ENCODE results near the gene GPC1.

GPC1 gene

DNA sequence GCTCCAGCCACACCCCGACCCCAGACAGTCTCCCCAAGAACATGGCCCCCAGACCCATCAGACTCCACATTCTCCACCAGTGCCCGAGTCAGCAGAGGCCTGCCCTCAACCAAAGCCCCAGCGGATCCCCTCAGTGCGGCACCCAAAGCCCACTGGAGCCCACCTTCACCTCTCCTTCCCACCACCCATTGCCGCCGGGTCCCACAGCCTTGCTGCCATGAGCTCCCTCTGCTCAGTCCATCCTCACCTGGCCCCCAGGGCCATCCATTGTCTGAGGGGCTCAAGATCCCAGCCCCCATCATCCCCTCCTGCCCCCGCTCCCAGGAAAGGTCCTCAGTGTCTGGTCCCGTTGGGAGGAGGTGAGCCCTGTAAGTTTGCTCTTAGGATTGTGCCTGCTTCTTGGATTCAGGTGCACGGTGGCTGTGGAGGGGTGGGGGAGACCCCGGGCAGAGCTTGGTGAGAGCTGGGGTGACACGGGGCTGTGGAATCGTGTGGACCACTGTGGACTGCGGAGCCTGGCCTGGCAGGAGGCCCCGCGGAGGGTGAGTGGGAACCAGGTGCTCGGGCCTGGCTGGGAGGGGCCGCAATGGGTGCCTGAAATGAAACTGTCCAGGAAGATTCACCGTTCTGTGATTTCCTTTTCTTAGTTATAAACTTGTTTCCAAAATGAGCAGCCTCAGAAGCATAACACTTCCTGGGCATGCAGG, 32.7 kb upstream of the GPC1 start:
- ATAC-seq: no peak
- no peaks in the 10 kb centered on the region for H3K36me3 Mint-ChIP-seq
- no peaks in the 10 kb centered on the region for H3K9me3 Mint-ChIP-seq
- no peak overlapping the region for H3K4me3 Mint-ChIP-seq
- no peaks in the 10 kb centered on the region for H3K4me1 Mint-ChIP-seq
- peaks cover 63% of the 10 kb centered on the region for H3K27me3 Mint-ChIP-seq
- no peak overlapping the region for H3K27ac Mint-ChIP-seq

DNA sequence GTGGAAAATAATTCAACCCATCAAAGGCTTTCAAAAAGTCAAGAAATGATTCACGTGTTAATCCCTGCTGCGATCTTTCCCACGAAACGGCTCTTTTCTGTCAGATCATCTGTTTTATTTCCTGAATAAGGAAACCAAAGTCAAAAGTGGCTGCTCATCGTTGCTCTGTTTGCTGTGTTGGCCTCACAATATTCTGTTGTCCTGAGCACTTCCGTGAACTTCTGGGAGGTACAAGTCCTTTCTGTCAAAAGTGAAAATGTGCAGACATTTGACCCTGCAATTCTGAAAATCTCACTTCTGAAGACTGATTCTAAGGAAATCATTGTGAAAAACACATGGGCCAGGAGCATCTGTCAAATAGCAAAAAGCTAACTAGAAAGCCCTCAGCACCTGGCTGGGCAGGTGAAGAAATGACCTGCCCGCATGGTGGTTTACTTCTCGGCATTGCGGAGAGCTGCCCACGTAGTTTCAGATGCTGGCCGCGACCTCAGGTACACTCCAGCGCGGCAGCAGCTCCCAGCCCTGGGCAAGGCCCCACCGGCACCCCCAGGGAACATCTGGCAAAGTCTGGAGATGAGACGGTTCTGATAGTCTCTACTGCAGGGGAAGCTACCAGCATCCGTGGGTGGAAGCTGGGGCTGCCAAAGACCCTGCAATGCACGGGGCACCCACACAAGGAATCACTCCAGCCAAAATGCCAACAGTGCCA, 31.9 kb upstream of the GPC1 start:
- peaks cover 65% of the 10 kb centered on the region for H3K27me3 Mint-ChIP-seq
- no peak for ATAC-seq
- H3K4me3 Mint-ChIP-seq: no peak overlapping the region
- H3K36me3 Mint-ChIP-seq: no peaks in the 10 kb centered on the region
- H3K27ac Mint-ChIP-seq: no peak overlapping the region
- no peaks in the 10 kb centered on the region for H3K9me3 Mint-ChIP-seq
- H3K4me1 Mint-ChIP-seq: no peaks in the 10 kb centered on the region

DNA sequence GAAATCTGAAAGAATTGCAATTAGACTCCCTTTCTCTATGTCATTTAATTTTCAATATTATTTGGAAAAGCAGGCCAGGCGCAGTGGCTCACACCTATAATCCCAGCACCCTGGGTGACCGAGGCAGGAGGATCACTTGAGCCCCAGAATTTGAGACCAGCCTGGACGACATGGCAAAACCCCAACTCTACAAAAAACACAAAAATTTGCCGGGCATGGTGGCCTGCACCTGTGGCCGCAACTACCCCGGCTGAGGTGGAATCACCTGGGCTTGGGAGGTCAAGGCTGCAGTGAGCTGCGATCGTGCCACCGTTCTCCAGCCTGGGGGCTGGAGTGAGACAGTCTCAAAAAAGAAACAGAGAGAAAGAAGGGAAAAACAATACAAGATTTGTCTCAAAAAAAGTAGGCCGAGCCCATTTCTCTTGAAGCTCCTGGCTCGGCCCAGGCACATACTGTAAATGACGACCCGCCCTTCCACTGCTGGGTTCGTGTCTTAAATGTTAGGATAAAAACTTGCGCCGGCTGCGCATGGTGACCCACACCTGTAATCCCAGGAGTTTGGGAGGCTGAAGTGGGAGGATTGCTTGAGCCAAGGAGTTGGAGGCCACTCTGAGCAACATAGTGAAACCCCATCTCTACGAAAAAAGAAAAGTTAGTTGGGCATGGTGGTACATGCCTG, 31.1 kb upstream of the GPC1 start:
- ATAC-seq: no peak
- Mint-ChIP-seq H3K27ac (no peak overlapping the region), H3K27me3 (peaks cover 62% of the 10 kb centered on the region), H3K36me3 (no peaks in the 10 kb centered on the region), H3K4me3 (no peak overlapping the region), H3K4me1 (no peaks in the 10 kb centered on the region), H3K9me3 (no peaks in the 10 kb centered on the region)

- no peak overlapping the region for H3K27ac Mint-ChIP-seq
- H3K4me3 Mint-ChIP-seq: no peak overlapping the region
- peaks cover 54% of the 10 kb centered on the region for H3K27me3 Mint-ChIP-seq
- H3K9me3 Mint-ChIP-seq: no peaks in the 10 kb centered on the region
- H3K36me3 Mint-ChIP-seq: no peaks in the 10 kb centered on the region
- ATAC-seq: no peak
- H3K4me1 Mint-ChIP-seq: no peaks in the 10 kb centered on the region
These were observed 30.3 kb upstream of the GPC1 start for GRCh38 chr2:240405133-240405532.

DNA sequence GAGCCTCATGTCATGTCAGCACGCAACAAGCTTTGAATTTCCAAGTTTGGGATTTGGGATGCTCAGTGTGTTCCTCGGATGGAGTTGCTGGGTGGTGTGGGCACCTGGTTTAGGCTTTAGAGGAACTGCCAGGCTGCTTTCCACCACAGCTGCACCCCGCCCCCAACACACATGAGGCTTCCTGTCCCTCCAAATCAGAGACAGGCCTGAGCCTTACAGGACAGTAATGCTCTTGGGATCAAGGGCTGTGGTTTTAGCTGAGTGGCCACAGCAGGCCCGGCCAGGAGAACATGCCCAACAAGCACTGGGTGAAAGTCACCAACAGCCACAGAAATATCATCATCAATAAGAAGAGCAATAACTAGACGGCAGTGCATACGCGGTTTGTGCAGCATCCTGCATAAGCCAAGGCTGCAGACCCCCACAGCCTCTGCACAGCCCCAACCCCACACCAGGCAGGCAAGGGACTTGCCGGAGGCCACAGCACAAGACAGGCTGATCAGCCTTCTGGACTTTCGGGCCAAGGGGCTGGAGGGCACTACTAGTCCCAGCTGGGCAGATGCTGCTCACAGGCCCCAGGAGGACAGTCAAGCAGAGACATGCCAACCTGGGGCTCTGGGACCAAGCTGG, 29.7 kb upstream of the GPC1 start:
- no peak overlapping the region for H3K27ac Mint-ChIP-seq
- H3K4me3 Mint-ChIP-seq: no peak overlapping the region
- no peaks in the 10 kb centered on the region for H3K9me3 Mint-ChIP-seq
- H3K27me3 Mint-ChIP-seq: peaks cover 54% of the 10 kb centered on the region
- no peaks in the 10 kb centered on the region for H3K4me1 Mint-ChIP-seq
- no peak for ATAC-seq
- no peaks in the 10 kb centered on the region for H3K36me3 Mint-ChIP-seq

DNA sequence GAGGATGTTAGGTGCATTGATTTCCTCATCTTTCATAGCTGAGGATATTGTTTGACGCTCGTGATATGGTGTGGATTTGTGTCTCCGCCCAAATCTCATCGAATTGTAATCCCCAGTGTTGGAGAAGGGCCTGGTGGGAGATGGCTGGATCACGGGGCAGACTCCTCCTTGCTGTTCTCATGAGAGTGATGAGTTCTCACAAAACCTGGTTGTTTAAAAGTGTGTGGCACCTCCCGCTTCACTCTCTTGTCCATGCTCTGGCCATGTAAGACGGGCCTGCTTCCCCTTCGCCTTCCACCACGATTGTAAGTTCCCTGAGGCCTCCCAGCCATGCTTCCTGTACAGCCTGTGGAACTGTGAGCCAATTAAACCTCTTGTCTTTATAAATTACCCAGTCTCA, 28.4 kb upstream of the GPC1 start:
- Mint-ChIP-seq H3K4me1 (no peaks in the 10 kb centered on the region), H3K27ac (no peak overlapping the region)

DNA sequence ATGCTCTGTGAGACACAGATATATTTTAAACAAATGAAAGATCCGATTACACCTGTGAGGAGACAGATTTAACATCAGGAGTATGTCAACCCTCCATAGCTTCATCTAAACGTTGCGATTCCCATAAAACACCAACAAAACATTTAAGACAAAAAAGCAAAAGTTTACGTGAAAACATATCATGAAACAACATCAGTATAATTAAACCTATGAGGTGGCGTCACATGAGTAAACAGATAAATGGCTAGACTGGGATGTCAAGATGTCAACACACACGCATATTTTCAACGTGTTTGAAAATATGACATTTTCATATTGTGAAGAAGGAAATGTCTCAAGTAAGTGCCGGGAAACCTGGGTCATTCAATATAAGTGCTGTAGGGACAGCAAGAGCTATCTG, 25.5 kb upstream of the GPC1 start:
- Mint-ChIP-seq H3K36me3 (no peaks in the 10 kb centered on the region), H3K27ac (no peak overlapping the region), H3K9me3 (no peaks in the 10 kb centered on the region), H3K4me1 (no peaks in the 10 kb centered on the region), H3K27me3 (peaks cover 55% of the 10 kb centered on the region), H3K4me3 (no peak overlapping the region)
- ATAC-seq: no peak

More for the DNA sequence above, 28.4 kb upstream of the GPC1 start:
- Mint-ChIP-seq H3K27me3 (peaks cover 57% of the 10 kb centered on the region), H3K9me3 (no peaks in the 10 kb centered on the region), H3K4me3 (no peak overlapping the region), H3K36me3 (no peaks in the 10 kb centered on the region)
- ATAC-seq: no peak

DNA sequence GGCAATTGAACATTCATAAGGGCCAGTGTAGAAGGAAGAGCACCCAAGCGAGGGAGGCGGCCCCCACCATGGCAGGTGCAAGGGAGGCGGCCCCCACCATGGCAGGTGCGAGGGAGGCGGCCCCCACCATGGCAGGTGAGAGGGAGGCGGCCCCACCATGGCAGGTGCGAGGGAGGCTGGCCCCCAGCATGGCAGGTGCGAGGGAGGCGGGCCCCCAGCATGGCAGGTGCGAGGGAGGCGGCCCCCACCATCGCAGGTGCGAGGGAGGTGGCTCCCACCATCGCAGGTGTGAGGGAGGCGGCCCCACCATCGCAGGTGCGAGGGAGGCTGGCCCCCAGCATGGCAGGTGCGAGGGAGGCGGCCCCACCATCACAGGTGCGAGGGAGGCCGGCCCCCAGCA, 24.7 kb upstream of the GPC1 start:
- ATAC-seq: no peak
- no peaks in the 10 kb centered on the region for H3K4me1 Mint-ChIP-seq

GRCh38 chr2:240411261-240412160, 24.0 kb upstream of the GPC1 start:
- no peak overlapping the region for H3K27ac Mint-ChIP-seq
- no peaks in the 10 kb centered on the region for H3K9me3 Mint-ChIP-seq
- peaks cover 39% of the 10 kb centered on the region for H3K27me3 Mint-ChIP-seq
- H3K36me3 Mint-ChIP-seq: no peaks in the 10 kb centered on the region
- H3K4me1 Mint-ChIP-seq: no peaks in the 10 kb centered on the region
- H3K4me3 Mint-ChIP-seq: no peak overlapping the region
- ATAC-seq: peak; percentile 45

More for the DNA sequence above, 24.7 kb upstream of the GPC1 start:
- Mint-ChIP-seq H3K4me3 (no peak overlapping the region), H3K9me3 (no peaks in the 10 kb centered on the region), H3K36me3 (no peaks in the 10 kb centered on the region), H3K27ac (no peak overlapping the region), H3K27me3 (peaks cover 46% of the 10 kb centered on the region)

DNA sequence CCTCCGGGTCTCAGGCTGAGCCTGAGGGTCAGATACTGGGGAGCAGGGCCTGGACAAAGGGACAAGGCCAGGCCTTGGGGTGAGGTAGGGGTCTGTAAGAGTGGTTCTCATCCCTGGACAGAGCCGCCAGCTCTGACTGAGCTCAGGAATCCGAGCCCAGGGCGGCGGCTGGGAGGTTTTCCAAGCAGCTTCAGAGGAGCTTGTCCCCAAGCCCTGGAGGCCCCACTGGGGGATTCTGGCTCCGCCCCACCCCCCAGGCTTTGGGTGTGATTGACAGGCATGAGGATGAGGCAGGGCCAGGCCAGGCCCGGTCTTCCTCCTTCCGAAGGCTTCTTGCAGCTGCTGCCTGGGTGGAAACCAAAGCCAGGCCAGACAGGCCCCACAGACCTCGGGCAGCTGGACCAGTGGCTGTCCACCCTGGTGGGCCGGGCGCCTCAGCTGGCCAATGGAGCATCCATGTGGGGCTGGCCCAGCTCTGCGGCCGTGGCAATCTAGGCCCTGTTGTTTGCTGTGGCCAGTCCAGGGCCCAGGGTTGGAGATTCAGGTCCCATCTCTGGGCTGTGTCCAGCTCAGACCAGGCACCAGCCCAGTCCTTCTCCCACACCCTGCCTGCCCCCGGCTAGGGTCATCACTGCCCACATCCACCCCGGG, 23.1 kb upstream of the GPC1 start:
- Mint-ChIP-seq H3K4me3 (no peak overlapping the region), H3K9me3 (no peaks in the 10 kb centered on the region), H3K36me3 (no peaks in the 10 kb centered on the region), H3K27ac (no peak overlapping the region), H3K27me3 (peaks cover 31% of the 10 kb centered on the region), H3K4me1 (no peaks in the 10 kb centered on the region)
- ATAC-seq: peak; percentile 20

GRCh38 chr2:240412975-240413812, 22.3 kb upstream of the GPC1 start:
- H3K9me3 Mint-ChIP-seq: no peaks in the 10 kb centered on the region
- H3K4me1 Mint-ChIP-seq: no peaks in the 10 kb centered on the region
- H3K4me3 Mint-ChIP-seq: no peak overlapping the region
- peaks cover 1% of the 10 kb centered on the region for H3K36me3 Mint-ChIP-seq
- H3K27me3 Mint-ChIP-seq: peaks cover 26% of the 10 kb centered on the region
- no peak overlapping the region for H3K27ac Mint-ChIP-seq
- ATAC-seq: peak; percentile 36

DNA sequence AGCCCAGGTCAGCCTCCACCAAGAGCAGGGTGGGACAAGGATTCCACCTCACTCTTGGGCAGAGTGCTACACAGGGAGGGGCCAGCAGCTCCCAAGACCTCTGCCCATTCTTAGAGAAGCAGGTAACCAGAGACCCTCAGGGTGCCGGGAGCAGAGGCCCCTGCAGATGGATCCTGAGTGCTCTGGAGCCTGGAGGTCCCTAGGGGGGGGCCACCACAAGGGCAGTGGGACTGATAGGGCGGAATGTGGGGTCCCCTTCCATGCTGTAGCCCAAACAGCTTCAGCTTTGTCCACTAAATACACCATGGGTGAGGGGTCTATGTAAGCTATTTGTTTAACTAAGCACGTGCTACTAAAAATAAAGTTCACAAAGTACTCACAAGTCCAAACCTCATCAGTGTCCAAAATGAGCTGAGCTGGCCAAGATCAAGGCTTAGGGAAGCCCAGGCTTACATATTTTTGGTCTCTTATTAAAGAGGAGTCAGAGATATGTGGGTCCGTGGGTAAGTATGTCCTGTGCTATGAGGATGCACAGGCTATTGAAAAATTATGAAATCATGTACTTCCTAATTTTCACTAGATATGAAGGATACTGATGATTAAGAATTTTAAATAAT, 21.5 kb upstream of the GPC1 start:
- H3K27ac Mint-ChIP-seq: no peak overlapping the region
- H3K9me3 Mint-ChIP-seq: peaks cover 5% of the 10 kb centered on the region
- H3K36me3 Mint-ChIP-seq: peaks cover 7% of the 10 kb centered on the region
- no peaks in the 10 kb centered on the region for H3K4me1 Mint-ChIP-seq
- H3K4me3 Mint-ChIP-seq: no peak overlapping the region
- no peak for ATAC-seq
- H3K27me3 Mint-ChIP-seq: peaks cover 32% of the 10 kb centered on the region

DNA sequence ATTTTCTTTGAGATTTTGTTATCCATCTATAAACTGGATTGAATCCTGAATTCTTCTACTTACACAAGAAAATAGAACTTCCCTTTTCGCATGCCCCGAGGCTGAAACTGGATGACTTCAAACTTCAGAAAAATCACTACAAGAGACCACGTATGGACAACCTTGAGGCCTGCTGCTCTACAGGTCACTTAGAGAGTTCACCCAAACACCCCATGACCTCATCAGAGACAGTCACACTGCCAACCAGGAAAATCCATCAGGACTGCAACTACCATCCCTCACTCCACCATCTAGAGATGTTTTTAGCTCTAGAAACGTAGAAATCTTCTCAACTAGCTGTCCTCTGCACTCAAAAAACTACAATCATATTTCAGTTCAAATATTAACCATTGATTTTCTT, 18.6 kb upstream of the GPC1 start:
- H3K4me1 Mint-ChIP-seq: no peaks in the 10 kb centered on the region
- no peak for ATAC-seq
- peaks cover 21% of the 10 kb centered on the region for H3K27me3 Mint-ChIP-seq
- peaks cover 10% of the 10 kb centered on the region for H3K9me3 Mint-ChIP-seq
- no peak overlapping the region for H3K27ac Mint-ChIP-seq
- no peak overlapping the region for H3K4me3 Mint-ChIP-seq
- peaks cover 7% of the 10 kb centered on the region for H3K36me3 Mint-ChIP-seq

Data from stimulated activated memory B cell treated with anti-CD40 and anti-IgM and Interleukin-4, amounts not matched to agents 10 μg/mL and 1 μg/mL and 100 μg/mL, for 72 hours (primary cell).